DOHH2 (cell line): ENCODE data around the gene SUSD1.

ENCODE experiments used
- CTCF ChIP-seq: fragments of 200-600 bp; sonication (generic); IDR thresholded peaks from one replicate; pipeline ENCODE4 v1.5.1; 2014; ENCODE audit warnings: antibody characterized with exemption, mild to moderate bottlenecking, low read depth, low read length; ENCODE audit not compliant: poor library complexity, severe bottlenecking
- EZH2phosphoT487 ChIP-seq: fragments of 200-600 bp; sonication (generic); IDR thresholded peaks from 2 replicates; pipeline ENCODE4 v1.6.1; 2017; ENCODE audit warnings: borderline replicate concordance, mild to moderate bottlenecking, antibody characterized with exemption, low read length, moderate library complexity, mixed read lengths

GRCh38 chr9:112038017-112038408 is 137.1 kb downstream of the SUSD1 start:
- no peak for TF ChIP-seq CTCF
- no peak for TF ChIP-seq EZH2phosphoT487
